ENCODE data around the gene HOXA10.

Gene HOXA10

GRCh38 chr7:27179030-27179429 lies 4.9 kb upstream of the HOXA10 start:
- DNase-seq (ENCODE audit: low read depth) = no peak

GRCh38 chr7:27178366-27178765 lies 4.2 kb upstream of the HOXA10 start:
- no peak for DNase-seq (ENCODE audit: low read depth)

- DNase-seq (ENCODE audit: low read depth) = no peak
These were observed 3.7 kb upstream of the HOXA10 start for GRCh38 chr7:27177795-27178320.

- no peak for DNase-seq (ENCODE audit: low read depth)
These were observed 3.1 kb upstream of the HOXA10 start for GRCh38 chr7:27176962-27177794.

GRCh38 chr7:27176524-27176845 lies 2.4 kb upstream of the HOXA10 start:
- DNase-seq (ENCODE audit: low read depth) = no peak

- no peak for DNase-seq (ENCODE audit: low read depth)
These were observed 1.8 kb upstream of the HOXA10 start for GRCh38 chr7:27175626-27176523.

GRCh38 chr7:27174874-27175625 lies 930 bp upstream of the HOXA10 start:
- no peak for DNase-seq (ENCODE audit: low read depth)

- DNase-seq (ENCODE audit: low read depth) = no peak
These were observed 587 bp downstream of the HOXA10 start for GRCh38 chr7:27173511-27173955.

GRCh38 chr7:27172823-27173510 lies 1.2 kb downstream of the HOXA10 start:
- DNase-seq (ENCODE audit: low read depth) = no peak

GRCh38 chr7:27172315-27172774 lies 1.8 kb downstream of the HOXA10 start:
- no peak for DNase-seq (ENCODE audit: low read depth)

- no peak for DNase-seq (ENCODE audit: low read depth)
These were observed 2.3 kb downstream of the HOXA10 start for GRCh38 chr7:27171637-27172314.

GRCh38 chr7:27171325-27171636 lies 2.8 kb downstream of the HOXA10 start:
- no peak for DNase-seq (ENCODE audit: low read depth)

- DNase-seq (ENCODE audit: low read depth) = no peak
These were observed 3.4 kb downstream of the HOXA10 start for GRCh38 chr7:27170426-27171324.

- DNase-seq (ENCODE audit: low read depth) = no peak
These were observed 4.3 kb downstream of the HOXA10 start for GRCh38 chr7:27169658-27170425.

- no peak for DNase-seq (ENCODE audit: low read depth)
These were observed 5.7 kb downstream of the HOXA10 start for GRCh38 chr7:27168265-27168947.

- no peak for DNase-seq (ENCODE audit: low read depth)
These were observed 6.2 kb downstream of the HOXA10 start for GRCh38 chr7:27167916-27168264.

GRCh38 chr7:27166531-27167505 lies 7.3 kb downstream of the HOXA10 start:
- DNase-seq (ENCODE audit: low read depth) = no peak

All from T-helper 22 cell (primary cell).